B cell (primary cell): ENCODE results near the gene HNRNPU. TPM values are rescaled to one million over a fixed set of nuclear protein-coding genes. Genes with fewer than 3 reads are reported as not detected.

Experiments
- ATAC-seq: fragments of 200-7000 bp; cut with Tn5 transposase; one replicate; pipeline ENCODE4 v1.10.0; 2021; ENCODE audit warnings: low read depth, mild to moderate bottlenecking, moderate number of reproducible peaks, moderate library complexity
- CTCF ChIA-PET: fragments of 350-600 bp; sonication (Branson Sonifier 250); formaldehyde crosslinking; loops from one replicate; lab custom pipeline; 2021; ENCODE audit warnings: antibody characterized with exemption, inconsistent platforms; lab: Charles Lee
- POLR2A ChIA-PET: fragments of 350-600 bp; sonication (Branson Sonifier 250); formaldehyde crosslinking; loops from one replicate; lab custom pipeline; 2021; ENCODE audit warnings: antibody characterized with exemption; lab: Charles Lee
- DNase-seq: peaks from one replicate; pipeline ENCODE4 v3.0.0; 2013
- H2AFZ ChIP-seq: 2 replicates; pipeline ENCODE4 v1.6.1; 2012; ENCODE audit warnings: mild to moderate bottlenecking, low read depth, low read length; ENCODE audit not compliant: insufficient read depth, poor library complexity, severe bottlenecking
- H3K27ac ChIP-seq, 2 donors: 1 replicate in 1 of 2; 2 replicates in 1 of 2; pipeline ENCODE4 v1.5.1; 2012 to 2013; ENCODE audit warnings: low read length in 2 of 2, mild to moderate bottlenecking in 2 of 2, moderate library complexity in 1 of 2
- H3K27me3 ChIP-seq, 4 experiments: fragments of 200-600 bp in 1 of 4; sonication (generic) in 1 of 4; replicated peaks in 1 of 4; 1 replicate in 2 of 4; 2 replicates in 2 of 4; pipeline versions ENCODE4 v1.6.1 to v1.7.0; 2013 to 2016; ENCODE audit warnings: low read length in 3 of 4, mild to moderate bottlenecking in 2 of 4, mixed read lengths in 1 of 4, moderate library complexity in 1 of 4; ENCODE audit not compliant: insufficient read depth in 4 of 4, control insufficient read depth in 3 of 4; ENCODE audit errors: control extremely low read depth in 1 of 4
- H3K36me3 ChIP-seq, 2 experiments: replicated peaks in 1 of 2; 1 replicate in 1 of 2; 2 replicates in 1 of 2; pipeline versions ENCODE4 v1.6.1 to v1.7.1; 2013; ENCODE audit warnings: low read length in 1 of 2; ENCODE audit not compliant: insufficient read depth in 2 of 2, control insufficient read depth in 1 of 2; ENCODE audit errors: control extremely low read depth in 1 of 2, extremely low read depth in 1 of 2
- H3K4me1 ChIP-seq, 2 donors: fragments of 200-600 bp in 1 of 2; sonication (generic) in 1 of 2; 1 replicate in 1 of 2; 2 replicates in 1 of 2; pipeline versions ENCODE4 v1.5.1 to v1.6.1; 2013 to 2017; ENCODE audit warnings: low read length in 2 of 2; ENCODE audit not compliant: control insufficient read depth in 2 of 2, insufficient read depth in 2 of 2
- H3K4me2 ChIP-seq: replicated peaks from 2 replicates; pipeline ENCODE3; 2012; ENCODE audit warnings: mild to moderate bottlenecking, low read depth, low read length; ENCODE audit not compliant: poor library complexity, severe bottlenecking
- H3K4me3 ChIP-seq, 5 experiments: fragments of 200-600 bp in 1 of 5; sonication (generic) in 1 of 5; 1 replicate in 3 of 5; 2 replicates in 2 of 5; pipeline versions ENCODE4 v1.5.1 to v1.7.0; 2011 to 2016; ENCODE audit warnings: low read length in 4 of 5, mild to moderate bottlenecking in 4 of 5, low read depth in 2 of 5, control low read depth in 1 of 5, moderate library complexity in 1 of 5; ENCODE audit not compliant: insufficient read depth in 1 of 5; ENCODE audit errors: control extremely low read depth in 1 of 5, extremely low read depth in 1 of 5
- H3K79me2 ChIP-seq: fragments of 200-600 bp; sonication (generic); one replicate; pipeline ENCODE4 v1.6.0; 2016; ENCODE audit warnings: low read length; ENCODE audit not compliant: control insufficient read depth, insufficient read depth
- H3K9ac ChIP-seq: fragments of 200-600 bp; sonication (generic); 2 replicates; pipeline ENCODE4 v1.6.1; 2017; ENCODE audit warnings: mild to moderate bottlenecking, low read length, moderate library complexity
- H3K9me3 ChIP-seq, 3 donors: one replicate each; pipeline versions ENCODE4 v1.6.1 to v1.7.1; 2013; ENCODE audit warnings: low read length in 2 of 3; ENCODE audit not compliant: control insufficient read depth in 2 of 3, insufficient read depth in 1 of 3; ENCODE audit errors: control extremely low read depth in 1 of 3
- H4K20me1 ChIP-seq: 2 replicates; pipeline ENCODE4 v1.6.0; 2012; ENCODE audit warnings: mild to moderate bottlenecking, low read length; ENCODE audit not compliant: insufficient read depth, control insufficient read depth, poor library complexity, severe bottlenecking
- H3K27ac Mint-ChIP-seq: one replicate; pipeline ENCODE4 v1.8.0; 2021; ENCODE audit warnings: mixed read lengths
- H3K27me3 Mint-ChIP-seq: one replicate; pipeline ENCODE4 v1.8.0; 2021; ENCODE audit warnings: mixed read lengths
- H3K4me1 Mint-ChIP-seq: one replicate; pipeline ENCODE4 v1.8.0; 2021; ENCODE audit warnings: mixed read lengths
- H3K4me3 Mint-ChIP-seq: one replicate; pipeline ENCODE4 v1.8.0; 2021; ENCODE audit warnings: mixed read lengths
- H3K9me3 Mint-ChIP-seq: one replicate; pipeline ENCODE4 v1.8.0; 2022; ENCODE audit warnings: mixed read lengths; ENCODE audit not compliant: insufficient read depth
- EZH2 ChIP-seq: IDR thresholded peaks from 2 replicates; pipeline ENCODE4 v1.6.1; 2012; ENCODE audit warnings: borderline replicate concordance, low read depth, mild to moderate bottlenecking, moderate library complexity, low read length; ENCODE audit not compliant: insufficient read depth, poor library complexity, severe bottlenecking
- WGBS: methylation state at CpG from one replicate; pipeline ENCODE4 v1.1.5; 2013; ENCODE audit warnings: missing lambda C conversion rate; ENCODE audit not compliant: insufficient coverage; 5-methylcytosine and 5-hydroxymethylcytosine counted together
- intact Hi-C: fragments of 100-400 bp; cut with micrococcal nuclease; formaldehyde crosslinking; loops from one replicate; pipeline ENCODE4 v1.10.0; 2022
- polyA plus RNA-seq: library from polyadenylated mRNA; depleted of rRNA; stranded (reverse); fragments of >200 nt; gene quantifications from 2 replicates; pipeline ENCODE4 v1.2.3, GENCODE V29; 2012
- total RNA-seq, 2 donors: library from RNA; stranded (reverse); fragments of 120-200 nt in 1 of 2; gene quantifications; 1 replicate in 1 of 2; 2 replicates in 1 of 2; pipeline versions ENCODE4 v1.2.3 to v1.2.4, GENCODE V29; 2013 to 2022
- TF ChIP-seq, protein P1 (sequence below): fragments of 200-600 bp; IDR thresholded peaks from one replicate; pipeline ENCODE4 v1.8.0; 2022; ENCODE audit warnings: antibody characterized with exemption, mild to moderate bottlenecking

HNRNPU gene
- total and polyA plus RNA-seq, 2 donors (not counting 1 experiment from before 2014, with no cell fraction given): 95.2 to 406 TPM

- CTCF ChIA-PET: interaction anchor here (0.6 to 2.1 kb wide), 6 partner anchors 30 to 227 kb away, joined by 3 to 11 read pairs (median 6); no protein-coding TSS in a partner anchor
- no peaks in the 10 kb centered on the region for H4K20me1 ChIP-seq
- peaks cover 2% of the 10 kb centered on the region for H3K79me2 ChIP-seq
- no peaks in the 10 kb centered on the region for H3K27me3 ChIP-seq
- no peak overlapping the region for H3K27ac Mint-ChIP-seq
- H3K9me3 ChIP-seq: no peaks in the 10 kb centered on the region
- no peak overlapping the region for H2AFZ ChIP-seq
- POLR2A ChIA-PET: no interaction called here
- no peaks in the 10 kb centered on the region for H3K27me3 Mint-ChIP-seq
- no peak overlapping the region for H3K27ac ChIP-seq
- H3K4me1 ChIP-seq: peaks cover 0 to 8% of the 10 kb centered on the region in 2 donors
- ATAC-seq (no peak), DNase-seq (no peak)
- no peak overlapping the region for H3K4me3 Mint-ChIP-seq
- TF ChIP-seq, protein P1, sequence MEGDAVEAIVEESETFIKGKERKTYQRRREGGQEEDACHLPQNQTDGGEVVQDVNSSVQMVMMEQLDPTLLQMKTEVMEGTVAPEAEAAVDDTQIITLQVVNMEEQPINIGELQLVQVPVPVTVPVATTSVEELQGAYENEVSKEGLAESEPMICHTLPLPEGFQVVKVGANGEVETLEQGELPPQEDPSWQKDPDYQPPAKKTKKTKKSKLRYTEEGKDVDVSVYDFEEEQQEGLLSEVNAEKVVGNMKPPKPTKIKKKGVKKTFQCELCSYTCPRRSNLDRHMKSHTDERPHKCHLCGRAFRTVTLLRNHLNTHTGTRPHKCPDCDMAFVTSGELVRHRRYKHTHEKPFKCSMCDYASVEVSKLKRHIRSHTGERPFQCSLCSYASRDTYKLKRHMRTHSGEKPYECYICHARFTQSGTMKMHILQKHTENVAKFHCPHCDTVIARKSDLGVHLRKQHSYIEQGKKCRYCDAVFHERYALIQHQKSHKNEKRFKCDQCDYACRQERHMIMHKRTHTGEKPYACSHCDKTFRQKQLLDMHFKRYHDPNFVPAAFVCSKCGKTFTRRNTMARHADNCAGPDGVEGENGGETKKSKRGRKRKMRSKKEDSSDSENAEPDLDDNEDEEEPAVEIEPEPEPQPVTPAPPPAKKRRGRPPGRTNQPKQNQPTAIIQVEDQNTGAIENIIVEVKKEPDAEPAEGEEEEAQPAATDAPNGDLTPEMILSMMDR: no peak
- no peak for TF ChIP-seq EZH2
- intact Hi-C loops: loop anchor here (10.0 kb wide), 1 partner anchor 786 kb away; no protein-coding TSS in a partner anchor
- no peaks in the 10 kb centered on the region for H3K36me3 ChIP-seq
- H3K9me3 Mint-ChIP-seq: no peaks in the 10 kb centered on the region
- peaks cover 14% of the 10 kb centered on the region for H3K4me1 Mint-ChIP-seq
- no peak overlapping the region for H3K4me3 ChIP-seq
- no peak overlapping the region for H3K9ac ChIP-seq
- no peak overlapping the region for H3K4me2 ChIP-seq
- WGBS: 100% methylated on average over 1 of the region's 3 CpGs
Measured at GRCh38 chr1:244830639-244831038, 33.7 kb downstream of the HNRNPU start.

DNA sequence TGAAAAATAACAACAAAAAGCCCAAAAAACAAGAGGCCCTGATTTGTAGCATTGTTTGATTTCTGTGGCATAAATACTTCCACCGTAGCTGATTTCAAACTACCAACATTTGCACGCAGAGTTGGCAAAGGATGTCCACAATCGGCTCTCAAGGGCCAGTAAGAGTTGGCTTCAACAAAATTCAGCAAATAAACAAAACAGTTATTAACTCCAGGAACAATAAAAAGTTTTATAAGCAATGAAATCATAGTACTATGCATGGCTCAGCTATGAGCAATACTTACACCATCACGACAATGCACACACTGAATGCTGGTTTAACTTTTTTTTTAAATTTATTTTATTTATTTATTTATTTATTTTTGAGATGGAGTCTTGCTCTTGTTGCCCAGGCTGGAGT, 37.6 kb downstream of the HNRNPU start:
- Histone ChIP-seq H3K4me2 (no peak overlapping the region), H3K36me3 (no peaks in the 10 kb centered on the region), H3K9me3 (no peaks in the 10 kb centered on the region), H3K4me3 (no peak overlapping the region), H2AFZ (no peak overlapping the region), H4K20me1 (no peaks in the 10 kb centered on the region), H3K79me2 (no peaks in the 10 kb centered on the region), H3K27me3 (no peaks in the 10 kb centered on the region), H3K9ac (no peak overlapping the region), H3K4me1 (peaks cover 0 to 3% of the 10 kb centered on the region in 2 donors), H3K27ac (no peak overlapping the region)
- Mint-ChIP-seq H3K4me1 (peaks cover 3% of the 10 kb centered on the region), H3K27ac (no peak overlapping the region), H3K27me3 (no peaks in the 10 kb centered on the region), H3K4me3 (no peak overlapping the region), H3K9me3 (no peaks in the 10 kb centered on the region)
- ChIA-PET POLR2A (interaction anchor here (0.7 kb wide), 1 partner anchor 1320 kb away, joined by 7 read pairs; no protein-coding TSS in a partner anchor), CTCF (no interaction called here)
- intact Hi-C loops: no loop called here
- 100% methylated on average over 2 of the region's 4 CpGs for WGBS
- TF ChIP-seq EZH2: no peak
- TF ChIP-seq, protein P1: no peak
- DNase-seq: no peak
- no peak for ATAC-seq
